A673 (cell line): ENCODE measurements around the gene MYL3.

Experiments used
- EZH2 ChIP-seq: fragments of 200-600 bp; sonication (generic); IDR thresholded peaks from 2 replicates; pipeline ENCODE4 v1.6.1; 2017; ENCODE audit warnings: borderline replicate concordance, low read depth, mild to moderate bottlenecking, mixed read lengths, antibody characterized with exemption, low read length; ENCODE audit not compliant: poor library complexity, severe bottlenecking
- TF ChIP-seq, protein P1 (sequence below): fragments of 300-800, 200-600 bp; sonication (generic); conservative IDR thresholded peaks from 2 replicates; pipeline ENCODE4 v1.5.1; 2017; ENCODE audit warnings: low read depth, mild to moderate bottlenecking, antibody characterized with exemption, low read length, moderate library complexity, mixed read lengths

DNA sequence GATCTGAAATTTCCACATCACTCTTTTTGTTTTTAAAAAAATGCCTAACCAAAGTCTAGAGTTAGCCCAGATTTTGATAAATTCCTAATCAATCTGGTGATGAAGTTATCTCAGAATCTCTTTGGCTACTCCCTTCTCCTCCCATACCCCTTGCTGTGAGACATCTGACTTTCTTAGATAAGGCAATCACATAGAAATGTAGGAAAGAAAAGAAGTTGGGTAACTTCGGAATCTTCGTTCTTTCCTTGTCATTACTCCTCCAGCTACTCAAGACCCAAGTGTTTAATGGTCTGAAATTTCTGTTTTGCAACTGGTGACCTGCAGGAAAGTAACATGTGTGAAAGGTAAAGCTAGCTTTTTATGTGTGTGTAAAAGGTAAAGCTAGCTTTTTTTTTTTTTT lies 37.8 kb downstream of the MYL3 start:
- TF ChIP-seq, protein P1, sequence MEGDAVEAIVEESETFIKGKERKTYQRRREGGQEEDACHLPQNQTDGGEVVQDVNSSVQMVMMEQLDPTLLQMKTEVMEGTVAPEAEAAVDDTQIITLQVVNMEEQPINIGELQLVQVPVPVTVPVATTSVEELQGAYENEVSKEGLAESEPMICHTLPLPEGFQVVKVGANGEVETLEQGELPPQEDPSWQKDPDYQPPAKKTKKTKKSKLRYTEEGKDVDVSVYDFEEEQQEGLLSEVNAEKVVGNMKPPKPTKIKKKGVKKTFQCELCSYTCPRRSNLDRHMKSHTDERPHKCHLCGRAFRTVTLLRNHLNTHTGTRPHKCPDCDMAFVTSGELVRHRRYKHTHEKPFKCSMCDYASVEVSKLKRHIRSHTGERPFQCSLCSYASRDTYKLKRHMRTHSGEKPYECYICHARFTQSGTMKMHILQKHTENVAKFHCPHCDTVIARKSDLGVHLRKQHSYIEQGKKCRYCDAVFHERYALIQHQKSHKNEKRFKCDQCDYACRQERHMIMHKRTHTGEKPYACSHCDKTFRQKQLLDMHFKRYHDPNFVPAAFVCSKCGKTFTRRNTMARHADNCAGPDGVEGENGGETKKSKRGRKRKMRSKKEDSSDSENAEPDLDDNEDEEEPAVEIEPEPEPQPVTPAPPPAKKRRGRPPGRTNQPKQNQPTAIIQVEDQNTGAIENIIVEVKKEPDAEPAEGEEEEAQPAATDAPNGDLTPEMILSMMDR, result no peak
- no peak for TF ChIP-seq EZH2
